Measurements from ENCODE around the gene BCL11A. TPM values are rescaled to one million over a fixed set of nuclear protein-coding genes. Genes with fewer than 3 reads are reported as not detected.

Gene BCL11A
- total RNA-seq, 1 experiment from 2014 or later, result 91.4 TPM

GRCh38 chr2:60520917-60521539, 32.4 kb downstream of the BCL11A start:
- H3K9me3 Mint-ChIP-seq, result no peaks in the 10 kb centered on the region
- Histone ChIP-seq H3K18ac (ENCODE audit: insufficient read length, low read depth, low read length) (peak overlapping the region; percentile 30), H2BK120ac (ENCODE audit: low read depth, low read length, poor library complexity, severe bottlenecking) (no peak overlapping the region), H4K5ac (ENCODE audit: insufficient read length, low read depth, low read length) (no peak overlapping the region), H4K20me1 (ENCODE audit: control insufficient read depth, insufficient read depth, insufficient read length) (no peaks in the 10 kb centered on the region), H3K4ac (ENCODE audit: low read depth, low read length) (no peak overlapping the region), H3K27me3 (ENCODE audit: insufficient read depth, low read length) (no peaks in the 10 kb centered on the region), H3K23me2 (ENCODE audit: insufficient read length, low read depth, low read length, poor library complexity, severe bottlenecking) (no peaks in the 10 kb centered on the region), H3K79me2 (ENCODE audit: insufficient read depth, low read length) (peaks cover 15% of the 10 kb centered on the region; the same call in 1 of the 2 replicates), H3T11ph (ENCODE audit: low read length) (no peak overlapping the region), H3K4me2 (ENCODE audit: insufficient read depth, insufficient read length, low read length) (peak overlapping the region; percentile 46), H3K79me1 (ENCODE audit: insufficient read depth, low read depth, low read length, poor library complexity, severe bottlenecking) (no peaks in the 10 kb centered on the region), H3K56ac (ENCODE audit: insufficient read length, low read depth, low read length) (no peak overlapping the region), H2BK15ac (ENCODE audit: low read depth, low read length) (no peak overlapping the region), H2AK5ac (ENCODE audit: insufficient read length, low read length) (no peak overlapping the region), H3K9me3 (ENCODE audit: control insufficient read depth, low read depth, low read length) (no peaks in the 10 kb centered on the region), H3K14ac (ENCODE audit: insufficient read depth, low read length) (no peak overlapping the region; the same call in 1 of the 2 replicates), H3K27ac (ENCODE audit: insufficient read length, low read depth, low read length) (peak overlapping the region; percentile 47), H2BK20ac (ENCODE audit: low read depth, low read length, poor library complexity, severe bottlenecking) (no peak overlapping the region), H2BK5ac (ENCODE audit: insufficient read length, low read length) (no peak overlapping the region), H2BK12ac (ENCODE audit: insufficient read length, low read depth, low read length) (no peak overlapping the region), H2AFZ (ENCODE audit: low read length) (no peak overlapping the region), H3K9ac (ENCODE audit: extremely low read depth, insufficient read length, low read length) (no peak overlapping the region), H3K23ac (ENCODE audit: insufficient read length, low read depth, low read length) (no peak overlapping the region), H4K8ac (replicated peaks; ENCODE audit: insufficient read length, low read depth, low read length) (no peak overlapping the region), H3K4me1 (ENCODE audit: insufficient read depth, low read length) (peaks cover 32% of the 10 kb centered on the region; the same call in 1 of the 2 replicates), H4K91ac (ENCODE audit: insufficient read length, low read depth, low read length) (no peak overlapping the region)
- H3K4me1 Mint-ChIP-seq, result peaks cover 84 to 89% of the 10 kb centered on the region in 2 experiments
- peak overlapping the region in 1 of 2 experiments; percentile 6; a peak in 2 of 5 replicates for H3K4me3 Mint-ChIP-seq
- WGBS (ENCODE audit: extremely low coverage, insufficient read length, low lambda C conversion rate), result no CpG with 5 or more reads among the region's 9 CpGs
- H3K27me3 Mint-ChIP-seq (ENCODE audit: low read depth), result no peaks in the 10 kb centered on the region
- peak overlapping the region; percentile 63 to 92 (median 85); a peak in 6 of 7 replicates for H3K27ac Mint-ChIP-seq
- TF ChIP-seq CTCF (conservative IDR thresholded peaks at IDR 0.05), result no peak
- DNase-seq, result no peak
- peaks cover 2 to 33% (median 20%) of the 10 kb centered on the region in 3 experiments; a peak in 6 of 7 replicates for H3K36me3 Mint-ChIP-seq (ENCODE audit: insufficient read depth in 1 of 3, low read depth in 3 of 3)
